SK-N-SH (cell line): ENCODE results near the gene PTPN2. TPM values are rescaled to one million over a fixed set of nuclear protein-coding genes. Genes with fewer than 3 reads are reported as not detected.

ENCODE experiments used
- CTCF ChIA-PET: fragments of 300-600, 350-600 bp; formaldehyde crosslinking; extraction: SDS; loops from one replicate; lab custom pipeline; 2021; lab: Yijun Ruan, JAX
- POLR2A ChIA-PET: fragments of 350-600 bp; sonication (Branson Sonifier 250); formaldehyde crosslinking; extraction: SDS; loops from one replicate; lab custom pipeline; 2020; ENCODE audit warnings: antibody characterized with exemption, inconsistent platforms; lab: Yijun Ruan, JAX
- DNase-seq: peaks from one replicate; pipeline ENCODE4 v3.0.0; 2012
- H2AFZ ChIP-seq: fragments of 200-600 bp; sonication (generic); 2 replicates; pipeline ENCODE4 v1.8.1; 2016; ENCODE audit warnings: antibody characterized with exemption, mild to moderate bottlenecking, low read depth
- H3F3A ChIP-seq: fragments of 200-600 bp; sonication (generic); replicated peaks from 2 replicates; pipeline ENCODE3; 2016; ENCODE audit warnings: antibody characterized with exemption, mild to moderate bottlenecking; ENCODE audit not compliant: insufficient read depth
- H3K27ac ChIP-seq, 2 experiments: fragments of 200-500 bp in 1 of 2; fragments of 200-600 bp in 1 of 2; sonication (Bioruptor generic) in 1 of 2; sonication (generic), shearing (Covaris generic) in 1 of 2; 2 replicates each; pipeline versions ENCODE4 v1.5.1 to v1.6.1; 2014 to 2016; ENCODE audit warnings: low read depth in 2 of 2, inconsistent platforms in 1 of 2, low read length in 1 of 2, mild to moderate bottlenecking in 1 of 2, mixed read lengths in 1 of 2
- H3K27me3 ChIP-seq: fragments of 200-600 bp; sonication (generic), shearing (Covaris generic); 2 replicates; pipeline ENCODE4 v1.6.1; 2016; ENCODE audit warnings: mixed run types; ENCODE audit not compliant: insufficient read depth
- H3K36me3 ChIP-seq, 2 experiments: fragments of 200-500 bp in 1 of 2; fragments of 200-600 bp in 1 of 2; sonication (Bioruptor generic) in 1 of 2; sonication (generic) in 1 of 2; replicated peaks in 1 of 2; 2 replicates each; pipeline versions ENCODE3 to v1.5.1; 2014 to 2016; ENCODE audit warnings: low read length in 1 of 2, mild to moderate bottlenecking in 1 of 2; ENCODE audit not compliant: insufficient read depth in 2 of 2, control insufficient read depth in 1 of 2
- H3K4me1 ChIP-seq, 2 experiments: fragments of 200-500 bp in 1 of 2; fragments of 200-600 bp in 1 of 2; sonication (Bioruptor generic) in 1 of 2; sonication (generic), shearing (Covaris generic) in 1 of 2; 2 replicates each; pipeline versions ENCODE4 v1.5.1 to v1.6.1; 2014 to 2016; ENCODE audit warnings: low read depth in 1 of 2, low read length in 1 of 2, mixed run types in 1 of 2; ENCODE audit not compliant: insufficient read depth in 2 of 2, control insufficient read depth in 1 of 2
- H3K4me2 ChIP-seq: fragments of 200-600 bp; sonication (generic), shearing (Covaris generic); 2 replicates; pipeline ENCODE4 v1.6.1; 2017; ENCODE audit warnings: mixed run types
- H3K4me3 ChIP-seq, 2 experiments: fragments of 200-500 bp in 1 of 2; fragments of 200-600 bp in 1 of 2; sonication (Bioruptor generic) in 1 of 2; sonication (generic), shearing (Covaris generic) in 1 of 2; 2 replicates each; pipeline versions ENCODE4 v1.5.1 to v1.8.1; 2014 to 2016; ENCODE audit warnings: low read depth in 2 of 2, inconsistent platforms in 1 of 2, low read length in 1 of 2, mild to moderate bottlenecking in 1 of 2, mixed read lengths in 1 of 2, moderate library complexity in 1 of 2
- H3K79me2 ChIP-seq: fragments of 200-600 bp; sonication (generic); 2 replicates; pipeline ENCODE4 v1.8.1; 2017; ENCODE audit warnings: mild to moderate bottlenecking; ENCODE audit not compliant: insufficient read depth
- H3K9ac ChIP-seq: fragments of 200-600 bp; sonication (generic); 2 replicates; pipeline ENCODE4 v1.6.1; 2017; ENCODE audit warnings: mixed run types
- H3K9me2 ChIP-seq: fragments of 200-600 bp; sonication (generic); 2 replicates; pipeline ENCODE4 v1.6.1; 2017; ENCODE audit warnings: mixed run types
- H3K9me3 ChIP-seq: fragments of 200-600 bp; sonication (generic); 2 replicates; pipeline ENCODE4 v1.6.1; 2017; ENCODE audit warnings: mixed run types, mild to moderate bottlenecking, moderate library complexity
- H4K20me1 ChIP-seq: fragments of 200-600 bp; sonication (generic); 2 replicates; pipeline ENCODE4 v1.6.1; 2017; ENCODE audit warnings: mild to moderate bottlenecking, mixed run types; ENCODE audit not compliant: insufficient read depth
- CHD2 ChIP-seq: fragments of 150-350 bp; IDR thresholded peaks from 2 replicates; pipeline ENCODE4 v1.6.1; 2018; ENCODE audit warnings: low read length; ENCODE audit not compliant: partially characterized antibody
- ELF1 ChIP-seq: IDR thresholded peaks from 2 replicates; pipeline ENCODE4 v1.4.0; 2012
- EP300 ChIP-seq, 2 experiments: IDR thresholded peaks; 2 replicates each; pipeline versions ENCODE4 v1.4.0 to v1.6.1; 2012; ENCODE audit warnings: borderline replicate concordance in 1 of 2, low read depth in 1 of 2, low read length in 1 of 2
- EZH2phosphoT487 ChIP-seq: fragments of 200-600 bp; sonication (generic); IDR thresholded peaks from 2 replicates; pipeline ENCODE4 v1.6.1; 2017; ENCODE audit warnings: low read depth, mixed run types, mild to moderate bottlenecking, antibody characterized with exemption, moderate library complexity, borderline replicate concordance
- FOXJ3 ChIP-seq: sonication (generic); formaldehyde crosslinking; IDR thresholded peaks from 2 replicates; pipeline ENCODE4 v1.5.1; 2020; ENCODE audit warnings: mild to moderate bottlenecking, missing genetic modification reagents
- GATA2 ChIP-seq: sonication (generic); formaldehyde crosslinking; IDR thresholded peaks from 2 replicates; pipeline ENCODE4 v1.5.0; 2020; ENCODE audit warnings: mild to moderate bottlenecking, missing genetic modification reagents
- JUND ChIP-seq: IDR thresholded peaks from 2 replicates; pipeline ENCODE4 v1.4.0; 2012
- MXI1 ChIP-seq: IDR thresholded peaks from 2 replicates; pipeline ENCODE4 v1.6.1; 2012; ENCODE audit warnings: mild to moderate bottlenecking, low read depth, low read length, improper control_type of control experiment
- NFIC ChIP-seq: IDR thresholded peaks from 2 replicates; pipeline ENCODE4 v1.4.0; 2012; ENCODE audit warnings: borderline replicate concordance
- NRF1 ChIP-seq: IDR thresholded peaks from 2 replicates; pipeline ENCODE4 v1.6.1; 2012; ENCODE audit warnings: low read depth, mild to moderate bottlenecking, low read length
- RAD21 ChIP-seq: IDR thresholded peaks from 2 replicates; pipeline ENCODE4 v1.6.1; 2012; ENCODE audit warnings: mild to moderate bottlenecking, low read length
- RXRA ChIP-seq: IDR thresholded peaks from 2 replicates; pipeline ENCODE4 v1.4.0; 2012; ENCODE audit warnings: low read depth, mild to moderate bottlenecking, borderline replicate concordance
- SIN3A ChIP-seq: IDR thresholded peaks from 2 replicates; pipeline ENCODE4 v1.6.1; 2012; ENCODE audit warnings: low read depth, mild to moderate bottlenecking, low read length, moderate library complexity, borderline replicate concordance
- TAF1 ChIP-seq: IDR thresholded peaks from 2 replicates; pipeline ENCODE4 v1.6.1; 2012; ENCODE audit warnings: low read depth, mild to moderate bottlenecking, low read length, moderate library complexity, borderline replicate concordance
- TEAD4 ChIP-seq: IDR thresholded peaks from 2 replicates; pipeline ENCODE4 v1.4.0; 2012; ENCODE audit warnings: mild to moderate bottlenecking, borderline replicate concordance; ENCODE audit not compliant: insufficient read depth
- WGBS: methylation state at CpG from one replicate; pipeline ENCODE4 v1.1.6; 2017; ENCODE audit warnings: low lambda C conversion rate; 5-methylcytosine and 5-hydroxymethylcytosine counted together
- polyA plus RNA-seq, 3 experiments: library from polyadenylated mRNA; depleted of rRNA; stranded (reverse); fragments of >200 nt; gene quantifications; 2 replicates each; pipeline ENCODE4 v1.2.3, GENCODE V29; 2012
- TF ChIP-seq, protein P1 (sequence below): IDR thresholded peaks from 2 replicates; pipeline ENCODE4 v1.4.0; 2012; ENCODE audit warnings: low read depth
- TF ChIP-seq, protein P2 (sequence below): fragments of 150-350 bp; IDR thresholded peaks from 2 replicates; pipeline ENCODE4 v1.6.1; 2016; ENCODE audit warnings: mild to moderate bottlenecking, low read depth, low read length
- TF ChIP-seq, protein P3 (sequence below): IDR thresholded peaks from 2 replicates; pipeline ENCODE4 v1.4.0; 2012; ENCODE audit warnings: low read depth, borderline replicate concordance
- TF ChIP-seq, protein P4 (sequence below): IDR thresholded peaks from 2 replicates; pipeline ENCODE4 v1.6.1; 2012; ENCODE audit warnings: mild to moderate bottlenecking, low read depth, low read length, moderate library complexity
- TF ChIP-seq, protein P5 (sequence below): fragments of 200-600 bp; sonication (generic); IDR thresholded peaks from 2 replicates; pipeline ENCODE4 v1.6.1; 2017; ENCODE audit warnings: antibody characterized with exemption, mild to moderate bottlenecking, moderate library complexity

Gene PTPN2
- polyA plus RNA-seq, 1 of the 3 experiments (the other 2 are of a cell fraction), result 11.2 TPM

DNA sequence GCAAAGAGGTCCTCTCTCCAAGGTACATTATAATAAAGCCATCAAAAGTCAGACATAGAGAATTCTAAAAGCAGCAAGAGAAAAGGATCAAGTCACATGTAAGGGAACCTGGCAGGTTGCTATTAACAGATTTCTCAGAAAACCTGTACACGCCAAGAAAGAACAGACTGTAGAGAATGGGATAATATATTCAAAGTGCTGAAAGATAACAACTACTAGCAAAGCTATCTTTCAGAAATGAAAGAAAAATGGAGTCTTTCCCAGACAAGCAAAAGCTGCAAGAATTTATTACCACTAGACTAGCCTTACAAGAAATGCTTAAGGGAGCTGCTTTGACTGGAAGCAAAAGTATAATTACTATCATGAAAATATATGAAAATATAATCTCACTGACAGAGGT is 81.5 kb downstream of the PTPN2 start:
- TF ChIP-seq NFIC (no peak), ELF1 (no peak)
- TF ChIP-seq, protein P1, sequence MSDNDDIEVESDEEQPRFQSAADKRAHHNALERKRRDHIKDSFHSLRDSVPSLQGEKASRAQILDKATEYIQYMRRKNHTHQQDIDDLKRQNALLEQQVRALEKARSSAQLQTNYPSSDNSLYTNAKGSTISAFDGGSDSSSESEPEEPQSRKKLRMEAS, result no peak
- TF ChIP-seq, all 33 proteins: peak for 0

DNA sequence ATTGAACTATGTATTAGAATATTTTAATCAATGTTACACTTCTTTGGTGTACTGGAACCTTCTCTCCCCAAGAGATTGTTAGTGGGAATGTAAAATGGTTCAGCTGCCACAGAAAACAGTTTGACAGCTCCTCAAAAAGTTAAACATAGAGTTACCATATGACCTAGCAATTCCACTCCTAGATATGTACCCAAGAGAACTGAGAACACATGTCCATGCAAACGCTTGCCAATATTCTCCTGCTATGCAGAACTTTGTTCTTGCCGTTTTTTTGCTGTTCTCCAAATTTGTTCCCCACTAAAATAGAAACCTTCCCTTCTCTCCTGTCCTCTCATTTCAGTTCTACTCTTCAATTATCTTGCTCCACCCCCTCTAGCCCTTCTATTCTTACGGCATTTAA is 87.6 kb downstream of the PTPN2 start:
- WGBS, result 96% methylated on average over 3 of the region's 3 CpGs
- Histone ChIP-seq H3K9me2 (no peaks in the 10 kb centered on the region), H3K4me1 (no peaks in the 10 kb centered on the region), H3K4me2 (no peak overlapping the region), H3K9me3 (no peaks in the 10 kb centered on the region), H3K36me3 (peaks cover 19 to 23% of the 10 kb centered on the region in 2 experiments), H3K9ac (no peak overlapping the region), H4K20me1 (no peaks in the 10 kb centered on the region), H3K79me2 (no peaks in the 10 kb centered on the region), H3K4me3 (no peak overlapping the region), H3K27me3 (no peaks in the 10 kb centered on the region), H3F3A (no peaks in the 10 kb centered on the region), H3K27ac (no peak overlapping the region), H2AFZ (no peak overlapping the region)
- ChIA-PET CTCF (interaction anchor here (1.1 to 2.4 kb wide), 3 partner anchors 15 to 138 kb away, joined by 3 to 8 read pairs (median 3); no protein-coding TSS in a partner anchor), POLR2A (no interaction called here)
- no peak for DNase-seq
- TF ChIP-seq, protein P2, sequence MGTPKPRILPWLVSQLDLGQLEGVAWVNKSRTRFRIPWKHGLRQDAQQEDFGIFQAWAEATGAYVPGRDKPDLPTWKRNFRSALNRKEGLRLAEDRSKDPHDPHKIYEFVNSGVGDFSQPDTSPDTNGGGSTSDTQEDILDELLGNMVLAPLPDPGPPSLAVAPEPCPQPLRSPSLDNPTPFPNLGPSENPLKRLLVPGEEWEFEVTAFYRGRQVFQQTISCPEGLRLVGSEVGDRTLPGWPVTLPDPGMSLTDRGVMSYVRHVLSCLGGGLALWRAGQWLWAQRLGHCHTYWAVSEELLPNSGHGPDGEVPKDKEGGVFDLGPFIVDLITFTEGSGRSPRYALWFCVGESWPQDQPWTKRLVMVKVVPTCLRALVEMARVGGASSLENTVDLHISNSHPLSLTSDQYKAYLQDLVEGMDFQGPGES, result no peak
- no peak for TF ChIP-seq RXRA
- no peak for TF ChIP-seq EZH2phosphoT487
- TF ChIP-seq, protein P3, sequence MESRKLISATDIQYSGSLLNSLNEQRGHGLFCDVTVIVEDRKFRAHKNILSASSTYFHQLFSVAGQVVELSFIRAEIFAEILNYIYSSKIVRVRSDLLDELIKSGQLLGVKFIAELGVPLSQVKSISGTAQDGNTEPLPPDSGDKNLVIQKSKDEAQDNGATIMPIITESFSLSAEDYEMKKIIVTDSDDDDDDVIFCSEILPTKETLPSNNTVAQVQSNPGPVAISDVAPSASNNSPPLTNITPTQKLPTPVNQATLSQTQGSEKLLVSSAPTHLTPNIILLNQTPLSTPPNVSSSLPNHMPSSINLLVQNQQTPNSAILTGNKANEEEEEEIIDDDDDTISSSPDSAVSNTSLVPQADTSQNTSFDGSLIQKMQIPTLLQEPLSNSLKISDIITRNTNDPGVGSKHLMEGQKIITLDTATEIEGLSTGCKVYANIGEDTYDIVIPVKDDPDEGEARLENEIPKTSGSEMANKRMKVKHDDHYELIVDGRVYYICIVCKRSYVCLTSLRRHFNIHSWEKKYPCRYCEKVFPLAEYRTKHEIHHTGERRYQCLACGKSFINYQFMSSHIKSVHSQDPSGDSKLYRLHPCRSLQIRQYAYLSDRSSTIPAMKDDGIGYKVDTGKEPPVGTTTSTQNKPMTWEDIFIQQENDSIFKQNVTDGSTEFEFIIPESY, result no peak
- TF ChIP-seq GATA2 (CRISPR knock-in tag), result no peak
- TF ChIP-seq, protein P4, sequence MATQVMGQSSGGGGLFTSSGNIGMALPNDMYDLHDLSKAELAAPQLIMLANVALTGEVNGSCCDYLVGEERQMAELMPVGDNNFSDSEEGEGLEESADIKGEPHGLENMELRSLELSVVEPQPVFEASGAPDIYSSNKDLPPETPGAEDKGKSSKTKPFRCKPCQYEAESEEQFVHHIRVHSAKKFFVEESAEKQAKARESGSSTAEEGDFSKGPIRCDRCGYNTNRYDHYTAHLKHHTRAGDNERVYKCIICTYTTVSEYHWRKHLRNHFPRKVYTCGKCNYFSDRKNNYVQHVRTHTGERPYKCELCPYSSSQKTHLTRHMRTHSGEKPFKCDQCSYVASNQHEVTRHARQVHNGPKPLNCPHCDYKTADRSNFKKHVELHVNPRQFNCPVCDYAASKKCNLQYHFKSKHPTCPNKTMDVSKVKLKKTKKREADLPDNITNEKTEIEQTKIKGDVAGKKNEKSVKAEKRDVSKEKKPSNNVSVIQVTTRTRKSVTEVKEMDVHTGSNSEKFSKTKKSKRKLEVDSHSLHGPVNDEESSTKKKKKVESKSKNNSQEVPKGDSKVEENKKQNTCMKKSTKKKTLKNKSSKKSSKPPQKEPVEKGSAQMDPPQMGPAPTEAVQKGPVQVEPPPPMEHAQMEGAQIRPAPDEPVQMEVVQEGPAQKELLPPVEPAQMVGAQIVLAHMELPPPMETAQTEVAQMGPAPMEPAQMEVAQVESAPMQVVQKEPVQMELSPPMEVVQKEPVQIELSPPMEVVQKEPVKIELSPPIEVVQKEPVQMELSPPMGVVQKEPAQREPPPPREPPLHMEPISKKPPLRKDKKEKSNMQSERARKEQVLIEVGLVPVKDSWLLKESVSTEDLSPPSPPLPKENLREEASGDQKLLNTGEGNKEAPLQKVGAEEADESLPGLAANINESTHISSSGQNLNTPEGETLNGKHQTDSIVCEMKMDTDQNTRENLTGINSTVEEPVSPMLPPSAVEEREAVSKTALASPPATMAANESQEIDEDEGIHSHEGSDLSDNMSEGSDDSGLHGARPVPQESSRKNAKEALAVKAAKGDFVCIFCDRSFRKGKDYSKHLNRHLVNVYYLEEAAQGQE, result no peak
- no peak for TF ChIP-seq EP300 (IDR thresholded peaks at IDR 0.05; ENCODE audit: borderline replicate concordance in 1 of 2, low read depth in 1 of 2, low read length in 1 of 2)
- TF ChIP-seq CHD2, result no peak
- TF ChIP-seq, protein P5, sequence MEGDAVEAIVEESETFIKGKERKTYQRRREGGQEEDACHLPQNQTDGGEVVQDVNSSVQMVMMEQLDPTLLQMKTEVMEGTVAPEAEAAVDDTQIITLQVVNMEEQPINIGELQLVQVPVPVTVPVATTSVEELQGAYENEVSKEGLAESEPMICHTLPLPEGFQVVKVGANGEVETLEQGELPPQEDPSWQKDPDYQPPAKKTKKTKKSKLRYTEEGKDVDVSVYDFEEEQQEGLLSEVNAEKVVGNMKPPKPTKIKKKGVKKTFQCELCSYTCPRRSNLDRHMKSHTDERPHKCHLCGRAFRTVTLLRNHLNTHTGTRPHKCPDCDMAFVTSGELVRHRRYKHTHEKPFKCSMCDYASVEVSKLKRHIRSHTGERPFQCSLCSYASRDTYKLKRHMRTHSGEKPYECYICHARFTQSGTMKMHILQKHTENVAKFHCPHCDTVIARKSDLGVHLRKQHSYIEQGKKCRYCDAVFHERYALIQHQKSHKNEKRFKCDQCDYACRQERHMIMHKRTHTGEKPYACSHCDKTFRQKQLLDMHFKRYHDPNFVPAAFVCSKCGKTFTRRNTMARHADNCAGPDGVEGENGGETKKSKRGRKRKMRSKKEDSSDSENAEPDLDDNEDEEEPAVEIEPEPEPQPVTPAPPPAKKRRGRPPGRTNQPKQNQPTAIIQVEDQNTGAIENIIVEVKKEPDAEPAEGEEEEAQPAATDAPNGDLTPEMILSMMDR, result no peak
- TF ChIP-seq TEAD4, result no peak
- TF ChIP-seq MXI1, result no peak
- TF ChIP-seq NRF1, result no peak
- no peak for TF ChIP-seq JUND
- no peak for TF ChIP-seq FOXJ3
- no peak for TF ChIP-seq RAD21
- no peak for TF ChIP-seq TAF1
- no peak for TF ChIP-seq SIN3A

More for the DNA sequence above, 81.5 kb downstream of the PTPN2 start:
- Histone ChIP-seq H2AFZ (no peak overlapping the region), H3K4me2 (no peak overlapping the region), H3K4me1 (no peaks in the 10 kb centered on the region), H3K27me3 (no peaks in the 10 kb centered on the region), H3K79me2 (no peaks in the 10 kb centered on the region), H3K9me3 (no peaks in the 10 kb centered on the region), H3K4me3 (no peak overlapping the region), H3K9me2 (no peaks in the 10 kb centered on the region), H4K20me1 (no peaks in the 10 kb centered on the region), H3K27ac (no peak overlapping the region), H3K36me3 (peaks cover 5 to 28% of the 10 kb centered on the region in 2 experiments), H3K9ac (no peak overlapping the region), H3F3A (no peaks in the 10 kb centered on the region)
- no peak for DNase-seq
- ChIA-PET CTCF (interaction anchor here (0.6 to 1.4 kb wide), 3 partner anchors 9 to 76 kb away, joined by 3 read pairs; no protein-coding TSS in a partner anchor), POLR2A (no interaction called here)
- 96% methylated on average over 1 of the region's 1 CpG for WGBS
